Common myeloid progenitor, CD34-positive (primary cell): Measurements from ENCODE around the gene SLIT3.

ENCODE experiments used
- CTCF ChIA-PET: fragments of 350-600 bp; sonication (Branson Sonifier 250); formaldehyde crosslinking; loops from one replicate; lab custom pipeline; 2021; ENCODE audit warnings: antibody characterized with exemption; lab: Charles Lee
- POLR2A ChIA-PET: fragments of 350-600 bp; sonication (Branson Sonifier 250); formaldehyde crosslinking; loops from one replicate; lab custom pipeline; 2021; ENCODE audit warnings: antibody characterized with exemption; lab: Charles Lee
- DNase-seq, 3 donors: peaks; one replicate each; pipeline versions ENCODE4 v3.0.0 to v3.0.0-alpha.2; 2013
- H3K27ac ChIP-seq, 2 experiments: 1 replicate in 1 of 2; 2 replicates in 1 of 2; pipeline ENCODE4 v1.7.0; 2013; ENCODE audit warnings: inconsistent platforms in 2 of 2, low read length in 2 of 2, mild to moderate bottlenecking in 2 of 2, low read depth in 1 of 2, moderate library complexity in 1 of 2; ENCODE audit not compliant: severe bottlenecking in 2 of 2, insufficient read depth in 1 of 2, poor library complexity in 1 of 2
- H3K27me3 ChIP-seq, 5 experiments: replicated peaks in 2 of 5; 1 replicate in 3 of 5; 2 replicates in 2 of 5; pipeline versions ENCODE4 v1.6.1 to v1.7.0; 2013; ENCODE audit warnings: low read length in 4 of 5, mild to moderate bottlenecking in 2 of 5, moderate library complexity in 2 of 5, inconsistent platforms in 1 of 5; ENCODE audit not compliant: insufficient read depth in 5 of 5, control insufficient read depth in 4 of 5
- H3K36me3 ChIP-seq, 4 experiments: 1 replicate in 2 of 4; 2 replicates in 2 of 4; pipeline versions ENCODE4 v1.6.1 to v1.7.0; 2013; ENCODE audit warnings: low read length in 3 of 4, control low read depth in 1 of 4, mild to moderate bottlenecking in 1 of 4; ENCODE audit not compliant: control insufficient read depth in 4 of 4, insufficient read depth in 4 of 4
- H3K4me1 ChIP-seq, 4 experiments: 1 replicate in 3 of 4; 2 replicates in 1 of 4; pipeline versions ENCODE4 v1.6.1 to v1.7.1; 2013; ENCODE audit warnings: low read length in 3 of 4, mild to moderate bottlenecking in 3 of 4, control low read depth in 1 of 4, inconsistent platforms in 1 of 4, moderate library complexity in 1 of 4; ENCODE audit not compliant: control insufficient read depth in 4 of 4, insufficient read depth in 4 of 4; ENCODE audit errors: control extremely low read depth in 1 of 4
- H3K4me3 ChIP-seq, 7 experiments: 1 replicate in 4 of 7; 2 replicates in 3 of 7; pipeline versions ENCODE4 v1.5.1 to v1.7.0; 2013; ENCODE audit warnings: mild to moderate bottlenecking in 7 of 7, low read length in 6 of 7, moderate library complexity in 6 of 7, inconsistent platforms in 2 of 7, low read depth in 2 of 7, control low read depth in 1 of 7; ENCODE audit not compliant: insufficient read depth in 4 of 7, control insufficient read depth in 1 of 7; ENCODE audit errors: extremely low read depth in 1 of 7
- H3K9me3 ChIP-seq, 5 experiments: 1 replicate in 4 of 5; 2 replicates in 1 of 5; pipeline versions ENCODE4 v1.6.1 to v1.7.1; 2013; ENCODE audit warnings: low read length in 4 of 5, mild to moderate bottlenecking in 2 of 5, inconsistent platforms in 1 of 5, low read depth in 1 of 5, moderate library complexity in 1 of 5; ENCODE audit not compliant: control insufficient read depth in 4 of 5, insufficient read depth in 2 of 5; ENCODE audit errors: control extremely low read depth in 1 of 5
- WGBS: methylation state at CpG from one replicate; pipeline ENCODE4 v1.1.5; 2013; ENCODE audit not compliant: insufficient coverage; 5-methylcytosine and 5-hydroxymethylcytosine counted together

Gene SLIT3

GRCh38 chr5:169222934-169223594 lies 77.9 kb downstream of the SLIT3 start:
- ChIA-PET CTCF (no interaction called here), POLR2A (no interaction called here)

GRCh38 chr5:169221519-169221918 lies 79.4 kb downstream of the SLIT3 start:
- no peak for DNase-seq
- POLR2A ChIA-PET, result no interaction called here
- Histone ChIP-seq H3K4me3 (no peak overlapping the region), H3K27ac (no peak overlapping the region), H3K4me1 (no peaks in the 10 kb centered on the region), H3K36me3 (no peaks in the 10 kb centered on the region), H3K9me3 (no peaks in the 10 kb centered on the region), H3K27me3 (peaks cover 0 to 1% (median 0%) of the 10 kb centered on the region in 5 experiments)
- 97% methylated on average over 5 of the region's 5 CpGs for WGBS
- CTCF ChIA-PET, result no interaction called here

More at GRCh38 chr5:169222934-169223594, 77.9 kb downstream of the SLIT3 start:
- H3K9me3 ChIP-seq, result no peaks in the 10 kb centered on the region
- no peaks in the 10 kb centered on the region for H3K4me1 ChIP-seq
- H3K27me3 ChIP-seq, result peaks cover 0 to 3% (median 0%) of the 10 kb centered on the region in 5 experiments
- no peak overlapping the region for H3K27ac ChIP-seq
- DNase-seq, result no peak
- no peaks in the 10 kb centered on the region for H3K36me3 ChIP-seq
- 84% methylated on average over 9 of the region's 9 CpGs for WGBS
- H3K4me3 ChIP-seq, result no peak overlapping the region

- DNase-seq, result no peak
- Histone ChIP-seq H3K4me1 (no peaks in the 10 kb centered on the region), H3K9me3 (no peaks in the 10 kb centered on the region), H3K4me3 (no peak overlapping the region), H3K36me3 (no peaks in the 10 kb centered on the region), H3K27ac (no peak overlapping the region), H3K27me3 (peaks cover 0 to 1% (median 0%) of the 10 kb centered on the region in 5 experiments)
- ChIA-PET CTCF (interaction anchor here (0.6 kb wide), 1 partner anchor 244 kb away, joined by 4 read pairs; no protein-coding TSS in a partner anchor), POLR2A (no interaction called here)
- 98% methylated on average over 5 of the region's 6 CpGs for WGBS
These were observed 81.0 kb downstream of the SLIT3 start for GRCh38 chr5:169219961-169220360.

GRCh38 chr5:169219351-169219750 lies 81.6 kb downstream of the SLIT3 start:
- Histone ChIP-seq H3K9me3 (no peaks in the 10 kb centered on the region), H3K36me3 (no peaks in the 10 kb centered on the region), H3K27me3 (peaks cover 0 to 1% (median 0%) of the 10 kb centered on the region in 5 experiments), H3K27ac (no peak overlapping the region), H3K4me3 (no peak overlapping the region), H3K4me1 (no peaks in the 10 kb centered on the region)
- no peak for DNase-seq
- WGBS, result 67% methylated on average over 1 of the region's 5 CpGs
- POLR2A ChIA-PET, result no interaction called here
- CTCF ChIA-PET, result no interaction called here

- Histone ChIP-seq H3K36me3 (no peaks in the 10 kb centered on the region), H3K27me3 (peaks cover 0 to 1% (median 0%) of the 10 kb centered on the region in 5 experiments), H3K4me1 (no peaks in the 10 kb centered on the region), H3K4me3 (no peak overlapping the region), H3K9me3 (no peaks in the 10 kb centered on the region), H3K27ac (no peak overlapping the region)
- ChIA-PET POLR2A (no interaction called here), CTCF (no interaction called here)
- no peak for DNase-seq
- WGBS, result 89% methylated on average over 2 of the region's 4 CpGs
These were observed 82.1 kb downstream of the SLIT3 start for GRCh38 chr5:169218861-169219260.

GRCh38 chr5:169218176-169218575 lies 82.8 kb downstream of the SLIT3 start:
- no peaks in the 10 kb centered on the region for H3K36me3 ChIP-seq
- WGBS, result 90% methylated on average over 1 of the region's 2 CpGs
- no peak overlapping the region for H3K4me3 ChIP-seq
- POLR2A ChIA-PET, result no interaction called here
- no peaks in the 10 kb centered on the region for H3K9me3 ChIP-seq
- CTCF ChIA-PET, result no interaction called here
- peaks cover 0 to 1% (median 0%) of the 10 kb centered on the region in 5 experiments for H3K27me3 ChIP-seq
- H3K27ac ChIP-seq, result no peak overlapping the region
- no peak for DNase-seq
- H3K4me1 ChIP-seq, result no peaks in the 10 kb centered on the region

- Histone ChIP-seq H3K4me1 (no peaks in the 10 kb centered on the region), H3K4me3 (no peak overlapping the region), H3K27ac (no peak overlapping the region), H3K9me3 (no peaks in the 10 kb centered on the region), H3K36me3 (no peaks in the 10 kb centered on the region), H3K27me3 (peaks cover 0 to 1% (median 0%) of the 10 kb centered on the region in 5 experiments)
- CTCF ChIA-PET, result no interaction called here
- POLR2A ChIA-PET, result no interaction called here
- 97% methylated on average over 6 of the region's 8 CpGs for WGBS
- no peak for DNase-seq
These were observed 84.1 kb downstream of the SLIT3 start for GRCh38 chr5:169216866-169217265.
